T47D (cell line): ENCODE measurements around the gene BRS3.

Experiments used
- DNase-seq, 2 experiments: peaks; one replicate each; pipeline versions ENCODE4 v3.0.0 to v3.0.0-alpha.2; 2011 to 2012; ENCODE audit warnings: low read depth in 1 of 2, low spot score in 1 of 2
- JUND ChIP-seq: IDR thresholded peaks from 2 replicates; pipeline ENCODE4 v1.6.1; 2012; ENCODE audit warnings: low read depth
- in situ Hi-C: cut with HindIII; loops from 2 replicates; pipeline ENCODE4 v1.10.0; 2016; ENCODE audit warnings: low sequenced_read_pairs, low pct_unique_long_range_greater_than_20kb

BRS3 gene

DNA sequence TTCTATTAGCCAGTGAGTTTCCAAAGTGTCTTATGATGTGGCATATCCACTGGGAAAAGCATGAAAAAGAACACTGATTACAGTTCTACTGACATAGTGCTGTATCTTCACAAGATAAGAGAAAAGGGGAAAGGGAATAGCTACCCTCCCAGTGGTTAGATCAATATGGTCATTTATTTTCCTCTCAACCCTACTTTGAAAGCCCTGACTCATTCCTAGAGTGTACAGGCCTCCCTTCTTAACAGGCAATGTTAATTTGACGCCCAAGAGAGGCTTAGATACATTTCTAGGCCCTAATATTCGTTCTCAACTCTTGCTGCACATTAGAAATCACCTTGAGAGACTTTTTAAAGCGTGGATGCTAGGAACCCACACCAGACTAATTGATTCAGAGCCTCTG, 20.4 kb upstream of the BRS3 start:
- in situ Hi-C loops: no loop called here
- DNase-seq: no peak
- no peak for TF ChIP-seq JUND

DNA sequence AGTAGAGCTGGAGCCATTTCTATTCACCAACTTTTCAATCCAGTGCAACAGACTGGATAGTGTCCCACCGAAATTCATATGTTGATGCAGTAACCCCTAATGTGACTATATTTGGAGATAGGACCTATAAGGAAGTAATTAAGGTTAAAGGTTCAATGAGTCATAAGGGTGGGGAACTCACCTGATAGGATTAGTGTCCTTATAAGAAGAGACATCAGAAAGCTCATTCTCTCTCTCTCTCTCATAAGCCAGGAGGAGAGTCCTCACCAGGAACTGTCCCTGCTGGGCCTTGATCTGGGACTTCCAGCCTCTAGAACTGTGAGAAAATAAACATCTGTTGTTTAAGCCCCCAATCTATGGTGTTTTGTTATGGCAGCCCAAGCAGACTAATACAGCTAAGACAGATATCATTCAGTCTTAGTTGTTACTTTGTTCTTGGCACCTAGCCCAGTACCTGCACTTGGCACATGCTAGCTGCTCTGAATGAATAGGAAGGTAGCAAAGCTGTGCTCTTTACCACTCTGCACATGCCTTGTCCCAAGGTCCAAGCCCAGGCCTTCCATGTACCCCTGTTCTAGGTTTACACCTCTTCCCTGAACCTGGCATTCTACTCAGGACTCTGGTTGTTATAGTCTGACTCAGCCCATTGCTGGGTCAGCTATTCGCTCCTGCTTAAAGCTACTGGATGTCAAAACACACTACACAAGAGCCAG, 19.2 kb upstream of the BRS3 start:
- no peak for TF ChIP-seq JUND
- in situ Hi-C loops: no loop called here
- no peak for DNase-seq

DNA sequence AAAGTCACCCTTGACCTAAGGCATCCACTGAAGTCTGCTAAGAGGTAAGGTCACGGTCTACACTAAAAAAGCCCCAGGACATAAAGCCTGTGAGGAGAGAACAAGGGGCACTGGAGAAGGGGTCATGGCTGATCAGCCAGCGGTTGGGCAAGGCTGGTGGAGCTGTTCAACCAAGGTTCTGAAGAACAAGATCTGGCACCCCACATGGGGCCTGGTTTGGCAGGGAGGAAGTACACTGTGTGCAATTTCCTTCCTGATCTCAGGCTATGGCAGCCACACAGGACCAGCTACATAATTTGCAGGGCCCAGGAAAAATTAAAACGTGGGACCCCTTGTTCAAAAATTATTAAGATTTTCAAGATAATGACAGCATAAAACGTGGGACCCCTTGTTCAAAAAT, 14.1 kb upstream of the BRS3 start:
- in situ Hi-C loops: no loop called here
- no peak for TF ChIP-seq JUND
- no peak for DNase-seq

DNA sequence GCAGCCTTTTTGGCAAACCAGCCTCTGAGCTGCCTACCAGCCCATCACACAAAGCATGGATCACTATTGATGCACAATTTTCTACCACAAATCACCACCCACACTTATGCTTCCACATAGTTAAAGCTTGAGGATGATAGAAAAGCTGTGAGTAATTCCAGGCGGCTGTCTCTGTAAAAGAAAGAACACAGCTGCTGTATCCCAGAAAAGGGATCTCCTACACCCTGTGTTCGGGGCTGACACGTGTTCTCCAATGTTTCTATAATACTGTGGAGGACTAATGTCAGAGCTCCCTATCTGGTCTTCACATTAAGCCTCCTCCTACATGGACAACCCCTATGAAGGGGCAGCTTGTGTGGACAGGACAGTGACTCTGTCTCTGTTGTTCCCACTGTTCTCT, 12.5 kb upstream of the BRS3 start:
- DNase-seq: no peak
- in situ Hi-C loops: no loop called here
- TF ChIP-seq JUND: no peak

DNA sequence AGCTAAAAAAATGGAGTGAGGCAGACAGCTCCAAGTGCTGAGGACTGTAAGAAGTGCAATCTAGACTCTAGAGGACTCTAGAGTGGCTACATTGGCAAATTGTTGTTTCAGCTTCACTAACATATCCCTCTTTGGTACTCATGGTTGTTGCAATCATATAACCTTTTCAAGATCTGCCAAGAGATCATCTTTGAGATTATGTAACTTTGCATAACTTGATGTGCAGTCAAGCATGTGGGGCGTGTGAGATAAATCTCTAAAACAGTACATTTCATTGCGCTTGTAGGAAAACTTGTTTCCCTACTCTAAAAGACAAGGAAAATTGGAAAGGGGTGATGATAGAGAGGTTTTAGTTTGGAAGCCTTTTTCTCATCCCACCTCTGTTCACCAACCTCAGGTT, 11.2 kb upstream of the BRS3 start:
- no peak for DNase-seq
- no peak for TF ChIP-seq JUND
- in situ Hi-C loops: no loop called here

DNA sequence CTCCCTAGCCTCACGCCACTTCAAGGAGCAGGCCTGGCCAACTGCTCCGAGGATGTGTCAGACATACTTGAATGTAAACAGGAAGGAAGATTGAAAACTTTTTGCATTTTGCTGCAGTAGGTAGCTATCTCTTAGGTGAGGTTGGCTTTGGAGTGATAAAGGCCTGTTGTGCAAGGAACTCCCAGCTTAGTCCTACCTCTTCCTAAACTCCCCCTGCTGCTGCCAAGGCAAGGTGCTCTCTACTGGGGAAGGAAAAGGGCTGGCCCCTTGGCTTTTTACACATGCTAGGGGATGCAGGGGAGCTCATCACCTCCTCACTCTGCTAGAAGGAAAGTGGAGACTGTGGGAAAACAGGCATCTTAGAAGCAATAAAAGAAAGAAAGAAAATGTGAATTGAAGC, 10.7 kb upstream of the BRS3 start:
- no peak for DNase-seq
- no peak for TF ChIP-seq JUND
- in situ Hi-C loops: no loop called here

DNA sequence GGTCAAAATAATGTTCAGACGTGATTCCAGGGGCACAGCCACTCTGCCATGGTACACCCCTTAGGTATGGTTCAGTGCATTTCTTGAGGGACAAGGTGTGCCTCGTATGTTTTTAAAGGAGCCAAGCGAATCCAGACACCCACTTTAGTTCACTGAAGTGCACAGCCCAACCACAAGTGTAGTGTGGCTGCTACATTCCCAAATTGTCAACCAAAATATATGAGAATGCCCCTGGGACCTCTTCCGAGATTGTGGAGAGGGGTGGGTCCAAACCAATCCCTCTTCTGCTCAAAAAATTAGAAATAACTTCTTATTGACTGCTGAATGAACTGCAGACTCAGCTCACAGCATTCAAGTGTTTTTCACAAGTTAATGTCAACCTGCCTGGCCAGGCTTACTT, 7.4 kb upstream of the BRS3 start:
- no peak for TF ChIP-seq JUND
- no peak for DNase-seq
- in situ Hi-C loops: no loop called here

DNA sequence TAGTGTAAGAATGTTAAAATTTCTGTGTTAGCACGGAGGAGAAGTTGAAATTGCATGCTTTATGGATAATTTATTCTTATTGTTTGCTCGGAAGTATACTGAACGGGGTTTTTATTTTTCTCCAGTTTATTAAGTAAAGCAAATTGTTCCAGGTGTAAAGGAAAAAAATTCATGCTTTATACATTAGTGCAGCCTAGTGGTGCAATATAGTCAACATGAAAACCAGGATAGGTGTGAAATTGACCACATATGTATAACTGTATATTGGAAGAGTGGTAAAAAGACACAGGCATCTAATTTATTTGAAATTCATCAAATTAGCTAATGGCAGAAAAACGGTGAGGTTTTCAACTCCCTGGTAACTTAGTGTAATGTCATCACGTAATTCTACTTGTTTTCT, 959 bp downstream of the BRS3 start:
- in situ Hi-C loops: no loop called here
- peak in 1 of 2 experiments; percentile 3 for DNase-seq
- TF ChIP-seq JUND: no peak

DNA sequence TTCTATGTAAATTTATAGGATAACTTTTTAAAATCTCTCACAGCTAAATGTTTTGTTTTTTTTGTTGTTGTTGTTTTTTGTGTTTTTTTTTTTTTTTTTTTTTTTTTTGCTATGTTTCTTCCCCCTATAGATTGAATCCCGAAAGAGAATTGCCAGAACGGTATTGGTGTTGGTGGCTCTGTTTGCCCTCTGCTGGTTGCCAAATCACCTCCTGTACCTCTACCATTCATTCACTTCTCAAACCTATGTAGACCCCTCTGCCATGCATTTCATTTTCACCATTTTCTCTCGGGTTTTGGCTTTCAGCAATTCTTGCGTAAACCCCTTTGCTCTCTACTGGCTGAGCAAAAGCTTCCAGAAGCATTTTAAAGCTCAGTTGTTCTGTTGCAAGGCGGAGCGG, 4.1 kb downstream of the BRS3 start:
- in situ Hi-C loops: no loop called here
- DNase-seq: no peak
- no peak for TF ChIP-seq JUND

DNA sequence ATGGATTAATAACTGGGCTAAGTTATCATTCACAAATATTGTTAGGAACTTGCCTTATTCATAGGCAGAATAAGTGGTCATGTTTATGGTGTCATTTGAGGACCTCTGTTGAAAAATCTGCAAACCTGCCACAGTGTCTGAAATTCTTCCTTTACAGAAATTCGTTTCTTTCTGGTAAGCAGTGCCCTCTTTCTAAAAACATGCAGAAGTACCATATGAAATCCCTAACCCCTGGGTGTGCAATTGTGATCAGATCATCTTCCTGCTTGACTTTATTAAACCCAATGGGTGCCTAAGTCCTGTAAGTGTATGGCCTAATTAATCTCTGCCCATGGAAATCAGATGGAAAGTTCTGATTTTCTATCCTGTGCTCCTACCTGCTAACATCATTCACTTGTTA, 5.3 kb downstream of the BRS3 start:
- in situ Hi-C loops: no loop called here
- TF ChIP-seq JUND: no peak
- DNase-seq: no peak

DNA sequence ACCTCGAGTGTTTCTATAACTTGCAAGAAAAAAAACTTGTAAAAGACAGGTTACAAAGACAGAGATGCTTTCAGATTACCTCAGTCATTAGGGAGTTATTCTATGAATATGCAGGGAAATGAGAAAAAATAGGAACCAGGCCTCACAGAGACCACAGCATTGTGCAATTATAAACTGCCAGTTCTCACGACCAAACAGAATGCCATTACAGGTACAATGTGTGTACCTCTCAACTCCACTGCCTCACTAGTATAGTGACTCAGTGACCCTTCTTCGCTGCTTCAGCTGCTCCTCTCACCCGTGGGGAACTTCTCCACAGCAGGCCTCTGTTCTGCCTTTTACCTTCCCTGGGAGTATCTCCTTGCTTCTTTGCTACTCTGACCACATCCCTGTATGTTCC, 7.3 kb downstream of the BRS3 start:
- no peak for TF ChIP-seq JUND
- in situ Hi-C loops: no loop called here
- no peak for DNase-seq

DNA sequence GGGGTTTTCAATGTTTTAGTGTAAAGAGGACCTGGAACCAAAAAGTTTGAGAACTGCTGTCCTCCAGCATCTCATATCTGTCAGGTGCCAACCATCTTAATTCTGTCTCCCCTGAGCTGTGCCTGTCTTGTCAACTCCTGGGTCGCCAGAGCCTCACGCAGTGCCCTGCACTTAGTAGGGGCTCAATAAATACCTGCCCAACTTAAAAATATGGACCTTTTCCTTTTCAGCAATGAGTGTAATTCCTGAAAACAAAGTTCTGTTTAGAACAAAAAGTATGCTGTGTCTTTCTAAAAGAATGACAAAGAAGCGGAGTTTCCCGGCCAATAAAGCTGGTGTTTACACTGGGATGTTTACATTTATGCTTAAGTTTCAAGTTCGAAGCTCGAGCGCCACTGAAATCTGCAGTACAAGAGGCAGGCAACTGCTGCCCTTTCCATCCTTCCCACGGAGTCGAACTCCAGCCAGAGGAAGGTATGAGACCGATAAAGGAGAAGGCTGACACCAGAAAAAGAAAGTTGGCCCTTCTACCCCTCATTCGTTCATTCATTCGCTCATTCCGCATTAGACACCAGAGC, 8.5 kb downstream of the BRS3 start:
- TF ChIP-seq JUND: no peak
- DNase-seq: no peak
- in situ Hi-C loops: no loop called here

DNA sequence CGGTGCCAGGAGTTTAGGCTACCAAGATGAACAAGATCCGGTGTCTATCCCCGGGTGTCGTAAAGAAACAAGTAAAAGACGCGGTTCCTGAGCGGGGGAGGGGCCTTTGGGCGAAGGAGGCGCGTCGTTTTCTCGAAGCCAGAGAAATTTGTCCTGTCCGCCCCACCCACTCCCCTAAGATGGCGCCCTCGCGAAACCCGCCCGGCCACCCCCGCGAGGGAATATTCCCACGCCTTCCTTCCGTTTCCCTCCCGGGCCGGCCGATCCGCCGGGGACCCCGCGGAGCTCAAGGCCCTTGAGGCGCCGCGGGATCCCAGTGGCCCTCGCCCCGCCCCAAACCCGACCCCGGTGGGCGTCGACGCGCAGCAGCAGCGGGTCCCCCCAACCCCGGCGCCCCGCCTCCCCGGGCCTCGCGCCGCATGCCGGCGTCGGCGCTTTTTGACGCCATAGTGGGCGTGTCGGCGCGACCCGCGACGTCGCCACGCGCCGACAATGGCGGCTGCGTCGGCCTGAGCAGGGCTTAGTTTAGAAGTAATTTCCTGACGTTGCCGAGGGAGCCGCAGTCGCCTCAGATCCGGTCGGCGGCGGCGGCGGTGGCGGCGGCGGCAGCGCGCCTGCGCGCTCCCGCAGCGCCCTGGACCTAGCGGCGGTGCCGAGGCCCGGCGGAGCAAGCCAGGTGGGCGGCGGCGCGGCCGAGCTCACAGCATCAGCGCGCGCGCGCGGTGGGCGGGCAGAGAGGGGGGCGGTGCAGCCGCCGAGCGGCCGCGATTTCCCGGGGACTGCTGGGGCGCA, 9.2 kb downstream of the BRS3 start:
- peak; percentile 11 to 87 for DNase-seq
- in situ Hi-C loops: no loop called here
- no peak for TF ChIP-seq JUND

DNA sequence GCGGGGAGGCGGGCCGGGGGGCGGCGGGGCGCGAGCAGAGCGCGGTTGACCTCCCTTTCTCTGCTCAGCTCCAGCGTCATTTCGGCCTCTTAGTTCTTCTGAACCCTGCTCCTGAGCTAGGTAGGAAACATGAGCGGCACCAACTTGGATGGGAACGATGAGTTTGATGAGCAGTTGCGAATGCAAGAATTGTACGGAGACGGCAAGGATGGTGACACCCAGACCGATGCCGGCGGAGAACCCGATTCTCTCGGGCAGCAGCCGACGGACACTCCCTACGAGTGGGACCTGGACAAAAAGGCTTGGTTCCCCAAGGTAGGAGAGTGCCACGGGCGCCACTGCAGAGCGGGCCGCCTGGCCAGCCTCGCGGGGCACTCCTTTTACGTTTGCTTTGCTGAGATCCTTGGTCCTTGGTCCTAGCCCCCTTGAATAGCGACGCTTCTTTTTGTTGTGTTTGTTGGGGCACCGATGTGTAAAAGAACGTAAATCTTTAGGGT, 9.9 kb downstream of the BRS3 start, which contains the start of gene HTATSF1:
Gene HTATSF1 (plus strand): TSS at position 37 of the 497 bp plus-strand sequence. CDS start 93 bp downstream, at position 130.
- DNase-seq: no peak
- in situ Hi-C loops: no loop called here

More for the DNA sequence above, 9.9 kb downstream of the BRS3 start, which contains the start of gene HTATSF1:
- TF ChIP-seq JUND: no peak
